ENCODE results near the gene HIP1. TPM values are rescaled to one million over a fixed set of nuclear protein-coding genes. Genes with fewer than 3 reads are reported as not detected.

Gene HIP1
- total RNA-seq, 2 experiments from 2014 or later: 5.2 to 5.6 TPM

- H3K36me3 Mint-ChIP-seq (ENCODE audit: low read depth): no peaks in the 10 kb centered on the region
- ATAC-seq: no peak
- no peak for DNase-seq
- H3K4me1 Mint-ChIP-seq (ENCODE audit: low read depth): peaks cover 9% of the 10 kb centered on the region
- POLR2A ChIA-PET: no interaction called here
- peaks cover 4% of the 10 kb centered on the region for H3K9me3 Mint-ChIP-seq
- no peak overlapping the region for H3K4me3 Mint-ChIP-seq
- H3K27me3 Mint-ChIP-seq: no peaks in the 10 kb centered on the region
- CTCF ChIA-PET: no interaction called here
- intact Hi-C loops (cut with micrococcal nuclease): no loop called here
- TF ChIP-seq, protein P1, sequence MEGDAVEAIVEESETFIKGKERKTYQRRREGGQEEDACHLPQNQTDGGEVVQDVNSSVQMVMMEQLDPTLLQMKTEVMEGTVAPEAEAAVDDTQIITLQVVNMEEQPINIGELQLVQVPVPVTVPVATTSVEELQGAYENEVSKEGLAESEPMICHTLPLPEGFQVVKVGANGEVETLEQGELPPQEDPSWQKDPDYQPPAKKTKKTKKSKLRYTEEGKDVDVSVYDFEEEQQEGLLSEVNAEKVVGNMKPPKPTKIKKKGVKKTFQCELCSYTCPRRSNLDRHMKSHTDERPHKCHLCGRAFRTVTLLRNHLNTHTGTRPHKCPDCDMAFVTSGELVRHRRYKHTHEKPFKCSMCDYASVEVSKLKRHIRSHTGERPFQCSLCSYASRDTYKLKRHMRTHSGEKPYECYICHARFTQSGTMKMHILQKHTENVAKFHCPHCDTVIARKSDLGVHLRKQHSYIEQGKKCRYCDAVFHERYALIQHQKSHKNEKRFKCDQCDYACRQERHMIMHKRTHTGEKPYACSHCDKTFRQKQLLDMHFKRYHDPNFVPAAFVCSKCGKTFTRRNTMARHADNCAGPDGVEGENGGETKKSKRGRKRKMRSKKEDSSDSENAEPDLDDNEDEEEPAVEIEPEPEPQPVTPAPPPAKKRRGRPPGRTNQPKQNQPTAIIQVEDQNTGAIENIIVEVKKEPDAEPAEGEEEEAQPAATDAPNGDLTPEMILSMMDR (IDR thresholded peaks at IDR 0.05): no peak
- no peak overlapping the region for H3K27ac Mint-ChIP-seq
Observed at GRCh38 chr7:75591467-75592255, 147.1 kb downstream of the HIP1 start.

GRCh38 chr7:75590373-75591005 lies 148.3 kb downstream of the HIP1 start:
- H3K4me1 Mint-ChIP-seq (ENCODE audit: low read depth): peaks cover 7% of the 10 kb centered on the region
- ATAC-seq: no peak
- H3K9me3 Mint-ChIP-seq: peaks cover 4% of the 10 kb centered on the region
- H3K36me3 Mint-ChIP-seq (ENCODE audit: low read depth): no peaks in the 10 kb centered on the region
- no peak for DNase-seq
- H3K27ac Mint-ChIP-seq: no peak overlapping the region
- POLR2A ChIA-PET: no interaction called here
- H3K4me3 Mint-ChIP-seq: no peak overlapping the region
- TF ChIP-seq, protein P1 (IDR thresholded peaks at IDR 0.05): no peak
- intact Hi-C loops (cut with micrococcal nuclease): no loop called here
- CTCF ChIA-PET: no interaction called here
- H3K27me3 Mint-ChIP-seq: no peaks in the 10 kb centered on the region

DNA sequence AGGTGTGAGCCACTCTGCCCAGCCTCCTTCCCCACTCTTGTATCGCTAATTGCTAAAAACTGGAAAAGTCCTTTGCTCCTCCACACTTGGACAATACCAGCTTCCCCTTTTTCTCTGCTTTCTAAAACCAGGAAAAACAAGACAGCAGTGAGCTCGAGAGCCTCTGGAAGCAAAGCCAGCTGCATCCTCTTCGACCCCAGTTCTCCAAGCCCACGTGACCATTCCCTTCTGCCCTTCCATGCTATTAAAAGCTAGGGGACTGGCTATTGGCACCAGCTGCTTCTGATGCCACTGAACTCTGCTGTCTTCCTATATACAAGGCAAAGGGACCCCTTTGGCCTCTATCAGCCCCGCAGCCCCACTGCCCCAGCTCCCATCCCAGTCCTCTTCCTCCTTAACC lies 154.4 kb downstream of the HIP1 start:
- Mint-ChIP-seq H3K4me1 (ENCODE audit: low read depth) (no peaks in the 10 kb centered on the region), H3K36me3 (ENCODE audit: low read depth) (no peaks in the 10 kb centered on the region), H3K27ac (no peak overlapping the region), H3K4me3 (no peak overlapping the region), H3K9me3 (no peaks in the 10 kb centered on the region), H3K27me3 (no peaks in the 10 kb centered on the region)
- DNase-seq (no peak), ATAC-seq (no peak)
- TF ChIP-seq, protein P1 (IDR thresholded peaks at IDR 0.05): no peak
- CTCF ChIA-PET: no interaction called here
- POLR2A ChIA-PET: no interaction called here
- intact Hi-C loops (cut with micrococcal nuclease): no loop called here

- Mint-ChIP-seq H3K27me3 (no peaks in the 10 kb centered on the region), H3K9me3 (no peaks in the 10 kb centered on the region), H3K36me3 (ENCODE audit: low read depth) (no peaks in the 10 kb centered on the region), H3K4me1 (ENCODE audit: low read depth) (no peaks in the 10 kb centered on the region), H3K27ac (no peak overlapping the region), H3K4me3 (no peak overlapping the region)
- DNase-seq: no peak
- no peak for ATAC-seq
- POLR2A ChIA-PET: no interaction called here
- intact Hi-C loops (cut with micrococcal nuclease): no loop called here
- CTCF ChIA-PET: no interaction called here
- TF ChIP-seq, protein P1 (IDR thresholded peaks at IDR 0.05): no peak
Observed at GRCh38 chr7:75583255-75583654, 155.5 kb downstream of the HIP1 start.

DNA sequence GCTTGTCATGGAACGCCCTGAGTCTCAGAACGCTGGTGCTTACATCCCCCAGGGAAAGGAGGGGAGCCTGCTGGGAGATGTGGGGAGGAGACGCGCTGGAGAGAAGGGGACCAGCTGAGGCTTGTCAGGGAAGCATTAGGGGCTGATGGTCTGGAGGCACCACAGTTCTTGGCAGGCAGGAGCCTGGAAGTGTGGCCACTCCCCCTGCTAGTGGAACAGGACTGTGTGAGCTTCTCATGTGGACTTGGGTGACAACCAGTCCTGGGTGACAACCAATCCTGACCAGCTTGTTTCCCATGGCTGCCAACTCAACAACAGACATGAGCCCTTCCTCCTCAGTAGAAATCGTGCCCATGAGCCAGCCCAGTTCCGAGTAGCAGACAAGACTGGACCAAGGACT lies 158.8 kb downstream of the HIP1 start:
- ATAC-seq: no peak
- no peaks in the 10 kb centered on the region for H3K36me3 Mint-ChIP-seq (ENCODE audit: low read depth)
- TF ChIP-seq, protein P1 (IDR thresholded peaks at IDR 0.05): no peak
- intact Hi-C loops (cut with micrococcal nuclease): no loop called here
- CTCF ChIA-PET: interaction anchor here (1.4 kb wide), 1 partner anchor 64 kb away, joined by 4 read pairs; no protein-coding TSS in a partner anchor
- H3K4me3 Mint-ChIP-seq: no peak overlapping the region
- no peaks in the 10 kb centered on the region for H3K9me3 Mint-ChIP-seq
- POLR2A ChIA-PET: no interaction called here
- no peak overlapping the region for H3K27ac Mint-ChIP-seq
- DNase-seq: no peak
- no peaks in the 10 kb centered on the region for H3K4me1 Mint-ChIP-seq (ENCODE audit: low read depth)
- H3K27me3 Mint-ChIP-seq: no peaks in the 10 kb centered on the region

Measured in activated CD8-positive, alpha-beta T cell treated with anti-CD3 and anti-CD28 coated beads for 36 hours (primary cell).